Stimulated activated naive CD8-positive, alpha-beta T cell treated with anti-CD3 and anti-CD28 coated beads, Interleukin-15, Interleukin-2, amounts not matched to agents 100 U/mL and 50 U/mL, for 24 hours (primary cell): Measurements from ENCODE around the gene ARHGEF19.
"Not testable (repeated sequence)": the region's sequence is repeated elsewhere in the genome, so short reads cannot be mapped to it uniquely, and the experiment has no call there.

Experiments used
- ATAC-seq: fragments of 150-1000 bp; cut with Tn5 transposase; one replicate; pipeline ENCODE4 v1.10.0; 2021
- DNase-seq: peaks from one replicate; pipeline ENCODE4 v3.0.0; 2021

Gene ARHGEF19

GRCh38 chr1:16181887-16182719 is 30.3 kb downstream of the ARHGEF19 start:
- DNase-seq (no peak), ATAC-seq (no peak)

DNA sequence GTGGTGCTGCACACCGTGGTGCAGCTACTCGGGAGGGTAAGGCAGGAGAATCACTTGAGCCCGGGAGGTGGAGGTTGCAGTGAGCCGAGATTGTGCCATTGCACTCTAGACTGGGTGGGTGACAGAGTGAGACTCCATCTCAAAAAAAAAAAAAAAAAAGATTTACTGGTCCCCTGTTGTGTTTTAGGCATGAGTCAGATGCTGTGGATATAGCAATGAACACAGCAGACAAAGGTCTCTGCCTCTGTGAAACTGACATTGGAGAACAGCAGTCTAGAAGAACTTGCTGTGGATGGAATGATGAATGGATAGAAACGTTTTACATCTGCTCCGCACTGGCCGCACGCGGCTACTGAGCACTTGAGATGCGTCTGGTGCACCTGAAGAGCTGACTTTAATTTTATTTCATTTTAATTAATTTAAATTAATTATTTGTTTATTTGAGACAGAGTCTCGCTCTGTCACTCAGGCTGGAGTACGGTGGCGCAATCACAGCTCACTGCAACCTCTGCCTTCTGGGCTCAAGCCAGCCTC is 32.1 kb downstream of the ARHGEF19 start:
- DNase-seq, result no peak
- ATAC-seq, result no peak

DNA sequence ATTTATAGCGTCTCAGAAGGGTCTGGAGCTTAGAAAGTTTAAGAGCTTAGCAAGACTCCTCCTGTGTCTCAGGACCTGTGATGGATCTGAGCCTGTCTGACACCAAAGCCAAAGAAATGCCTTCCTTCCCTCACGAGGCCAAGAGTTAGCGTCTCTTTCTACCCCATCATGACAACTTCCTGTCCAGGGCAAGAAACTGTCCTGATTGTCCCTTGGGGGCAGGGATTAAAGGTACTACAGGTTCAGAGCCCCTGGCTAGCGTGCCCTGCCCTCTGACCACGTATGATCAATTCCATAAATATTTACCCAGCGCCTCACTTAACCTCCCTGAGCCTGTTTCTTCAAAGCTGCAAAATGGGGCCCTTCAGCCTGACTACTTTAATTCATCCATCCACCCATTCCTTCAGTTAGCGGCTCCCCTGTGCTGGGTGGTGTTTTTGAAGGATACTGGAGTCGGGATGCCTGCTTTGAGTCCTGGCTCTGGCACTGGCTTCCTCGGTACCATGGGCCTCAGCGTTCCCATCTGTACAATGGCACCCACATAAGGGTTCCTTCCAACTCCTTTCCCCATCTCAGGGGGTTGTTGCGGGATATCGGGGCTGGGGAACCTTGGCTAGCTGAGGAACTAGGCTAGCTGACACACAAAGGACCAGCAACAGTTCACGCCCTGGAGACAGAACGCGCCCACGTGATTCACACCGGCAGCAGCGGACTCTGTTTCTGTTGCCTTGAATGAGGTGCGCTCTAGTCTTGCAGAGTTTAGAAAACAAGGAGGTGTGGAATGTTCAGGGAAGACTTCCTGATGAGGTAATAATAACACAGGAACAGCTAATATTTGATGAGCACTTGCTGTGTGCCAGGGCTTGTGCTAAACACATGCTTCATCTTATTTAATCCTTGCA is 33.6 kb downstream of the ARHGEF19 start:
- DNase-seq (no peak), ATAC-seq (no peak)

- DNase-seq (no peak), ATAC-seq (no peak)
These were observed 35.1 kb downstream of the ARHGEF19 start for GRCh38 chr1:16177306-16177705.

GRCh38 chr1:16176653-16177052 is 35.8 kb downstream of the ARHGEF19 start:
- no peak for ATAC-seq
- no peak for DNase-seq

GRCh38 chr1:16175610-16176553 is 36.6 kb downstream of the ARHGEF19 start:
- DNase-seq (no peak), ATAC-seq (no peak)

DNA sequence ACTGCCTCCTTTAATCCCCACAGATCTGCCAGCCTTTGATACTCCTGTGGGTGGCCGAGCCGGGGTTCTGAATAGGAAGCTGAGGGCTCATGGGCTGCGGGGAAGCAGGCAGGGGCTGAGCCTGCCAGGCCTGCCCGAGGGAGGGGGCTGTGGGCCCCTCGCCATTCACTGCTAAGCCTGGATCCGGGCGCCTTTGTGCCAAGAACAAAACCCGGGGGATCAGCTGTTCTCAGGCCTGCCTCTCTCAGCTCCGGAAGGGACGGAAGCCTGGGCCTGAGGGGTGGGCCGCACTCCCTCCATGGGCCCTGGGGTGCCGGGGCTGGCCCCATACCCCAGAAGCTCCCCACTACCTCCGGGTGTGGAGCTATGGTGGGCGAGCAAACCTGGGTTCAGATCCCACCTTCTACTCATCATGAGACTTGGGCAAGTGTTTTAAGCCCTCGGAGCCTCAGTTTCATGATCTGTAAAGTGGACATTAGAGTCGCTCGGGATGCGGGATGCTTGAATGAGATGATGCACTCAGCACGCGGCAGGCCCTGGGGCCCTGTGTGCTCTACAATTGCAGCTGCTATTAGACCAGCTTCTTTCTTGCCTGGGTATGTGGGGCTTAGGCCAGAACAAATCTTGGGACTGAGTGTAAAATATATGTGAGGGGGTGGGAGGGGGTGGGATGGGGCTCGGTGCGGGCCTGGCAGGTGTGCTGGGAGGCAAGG is 37.4 kb downstream of the ARHGEF19 start:
- DNase-seq (no peak), ATAC-seq (no peak)

- ATAC-seq (no peak), DNase-seq (no peak)
These were observed 38.1 kb downstream of the ARHGEF19 start for GRCh38 chr1:16174261-16174868.

DNA sequence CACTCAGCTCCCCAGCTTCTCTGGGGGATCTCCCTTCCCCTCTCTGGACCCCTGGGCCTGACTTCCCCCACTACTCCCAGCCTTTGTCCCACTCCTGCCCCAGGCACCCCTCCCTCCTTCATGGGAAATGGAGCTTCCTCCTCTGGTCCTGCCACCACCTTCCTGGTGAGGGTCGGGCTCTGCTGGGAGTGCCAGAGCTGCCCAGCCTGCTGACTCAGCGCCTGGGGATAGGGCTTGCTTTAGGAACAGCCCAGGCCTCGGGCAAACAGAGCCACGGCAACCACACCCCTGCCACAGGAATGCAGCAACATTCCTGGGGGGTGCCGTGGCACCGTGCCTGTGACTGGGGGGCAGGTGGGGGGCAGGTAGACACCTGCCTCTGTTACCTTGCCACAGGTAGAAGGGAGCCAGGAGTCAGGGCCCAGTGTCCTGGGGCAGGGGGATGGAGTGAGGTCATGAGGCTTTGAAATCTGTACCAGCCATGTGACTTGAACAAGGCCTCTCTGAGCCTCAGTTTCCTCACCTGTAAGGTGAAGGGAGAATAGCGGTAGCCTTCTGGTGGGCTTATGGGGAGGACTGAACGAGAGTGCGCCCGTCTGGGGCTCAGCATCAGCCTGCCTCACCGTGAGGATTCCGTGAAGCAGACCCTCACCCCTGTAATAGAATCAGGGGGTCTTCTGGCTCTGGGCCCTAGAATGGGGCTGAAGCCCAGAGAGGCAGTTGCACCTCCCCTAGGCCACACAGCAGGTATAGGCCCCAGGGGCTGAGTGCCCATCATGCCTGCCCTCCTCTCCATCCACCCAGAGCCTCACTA is 38.8 kb downstream of the ARHGEF19 start:
- DNase-seq (no peak), ATAC-seq (no peak)

DNA sequence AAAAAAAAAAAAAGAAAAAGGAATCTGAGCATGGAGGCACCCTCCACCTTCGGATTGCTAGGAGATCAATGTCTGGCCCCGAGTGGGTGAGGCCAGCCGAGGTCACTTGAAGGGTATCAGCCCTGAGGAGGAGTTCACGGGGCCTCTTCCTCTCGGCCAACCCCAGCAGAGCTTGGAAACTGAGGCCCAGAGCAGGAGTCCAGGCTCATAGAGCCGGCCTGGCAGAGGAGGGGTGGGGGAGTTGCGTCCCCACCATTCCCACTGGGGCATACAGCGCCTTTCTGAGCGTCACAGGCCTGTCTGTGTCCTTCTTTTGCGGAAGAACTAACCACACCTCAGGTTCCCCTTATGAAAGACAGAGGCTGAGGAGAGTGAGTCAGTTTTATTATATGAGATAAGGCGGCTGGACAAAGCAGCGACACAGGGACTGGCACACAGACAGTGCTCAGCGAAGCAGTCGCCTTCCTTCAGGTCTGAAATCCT is 39.4 kb downstream of the ARHGEF19 start:
- DNase-seq, result no peak
- no peak for ATAC-seq

DNA sequence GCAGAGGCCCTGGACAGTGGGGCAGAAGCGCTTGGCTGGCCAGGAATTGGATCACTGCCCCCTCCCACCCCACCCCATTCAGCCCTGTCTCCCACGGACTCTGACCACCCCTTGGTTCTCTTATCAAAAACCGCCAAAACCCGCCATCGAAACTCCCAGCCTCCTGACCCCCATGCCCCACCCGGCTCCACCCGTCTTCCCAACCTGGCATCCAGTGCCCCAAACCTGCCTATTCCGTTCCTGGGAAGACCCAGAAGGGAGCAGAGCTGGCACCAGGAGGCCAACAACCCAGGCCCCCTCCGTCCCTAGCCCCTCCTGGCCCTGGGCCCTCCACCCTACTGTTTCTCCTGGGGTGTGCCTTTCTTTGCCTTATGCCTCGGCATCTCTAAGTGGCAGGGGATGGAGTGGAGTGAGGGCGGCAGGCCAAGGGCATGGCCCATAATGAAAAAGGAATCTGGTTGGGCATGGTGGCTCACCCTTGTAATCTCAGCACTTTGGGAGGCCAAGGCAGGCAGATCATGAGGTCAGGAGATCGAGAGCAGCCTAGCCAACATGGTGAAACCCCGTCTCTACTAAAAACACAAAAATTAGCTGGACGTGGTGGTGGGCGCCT is 40.1 kb downstream of the ARHGEF19 start:
- no peak for DNase-seq
- ATAC-seq, result no peak

DNA sequence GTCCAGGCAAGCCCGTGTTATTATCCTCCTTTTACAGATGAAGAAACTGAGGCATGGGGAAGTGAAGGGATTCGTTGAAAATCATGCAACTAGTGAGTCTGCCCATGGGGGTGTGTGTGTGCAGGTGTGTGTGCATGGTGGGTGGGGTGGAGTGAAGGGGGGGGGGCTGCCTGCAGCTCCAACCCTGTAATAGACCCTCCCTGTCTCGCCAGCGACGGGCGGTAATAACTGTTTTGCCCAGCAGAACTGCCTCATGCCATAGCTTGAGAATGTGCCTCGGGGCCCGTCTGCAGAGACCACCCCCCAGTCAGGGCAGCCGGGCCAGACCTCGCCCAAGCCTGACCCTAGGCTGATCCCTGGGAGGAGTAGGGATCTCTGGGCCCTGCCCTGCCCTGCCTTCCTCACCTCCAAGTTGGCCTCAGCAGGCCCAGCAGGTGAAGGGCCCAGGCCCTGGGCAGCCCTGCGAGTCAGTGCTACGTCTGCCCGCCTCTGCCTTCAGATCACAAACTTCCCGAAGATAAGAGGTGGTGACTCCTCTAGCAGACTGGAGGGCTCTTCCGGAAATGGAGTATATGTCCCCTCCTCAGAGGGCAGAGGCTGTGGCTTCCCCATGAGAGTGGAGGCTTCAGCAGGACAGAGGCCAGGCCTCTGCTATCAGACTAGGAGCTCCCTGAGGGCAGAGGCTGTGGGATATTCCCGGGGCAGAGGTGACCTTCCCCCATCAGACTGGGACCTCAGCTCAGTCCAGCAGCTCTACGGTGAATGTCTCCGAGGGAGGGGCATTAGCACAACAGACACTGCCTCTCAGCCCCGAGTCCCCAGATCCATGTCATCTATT is 40.9 kb downstream of the ARHGEF19 start:
- ATAC-seq (no peak), DNase-seq (no peak)

DNA sequence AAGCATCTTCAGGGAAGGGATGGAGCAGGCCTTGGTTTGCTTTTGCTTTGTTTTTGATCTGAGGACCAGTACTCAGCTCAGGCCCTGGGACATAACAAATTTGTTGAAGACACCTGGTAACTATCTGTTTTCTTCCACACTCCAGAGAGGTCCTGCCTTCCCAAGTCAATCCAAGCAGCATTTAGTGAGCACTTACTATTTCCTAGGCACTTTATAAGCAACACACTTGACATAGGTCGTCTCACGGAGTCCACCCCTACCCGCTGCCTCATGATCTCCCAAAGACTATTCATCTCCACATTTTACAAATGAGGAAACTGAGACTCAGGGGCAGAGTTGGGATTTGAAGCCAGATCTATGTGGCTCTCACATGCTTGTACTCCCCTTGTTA is 42.2 kb downstream of the ARHGEF19 start:
- no peak for ATAC-seq
- DNase-seq, result no peak

GRCh38 chr1:16168622-16169360 is 43.7 kb downstream of the ARHGEF19 start:
- no peak for ATAC-seq
- peak; percentile 31 for DNase-seq

GRCh38 chr1:16168144-16168495 is 44.3 kb downstream of the ARHGEF19 start:
- DNase-seq, ATAC-seq: not testable (repeated sequence)

GRCh38 chr1:16167331-16168143 is 44.9 kb downstream of the ARHGEF19 start:
- peak; percentile 72 for ATAC-seq
- DNase-seq, result peak; percentile 72

- ATAC-seq (no peak), DNase-seq (no peak)
These were observed 46.3 kb downstream of the ARHGEF19 start for GRCh38 chr1:16166117-16166516.
